ENCODE measurements around the gene RGCC.

RGCC gene

DNA sequence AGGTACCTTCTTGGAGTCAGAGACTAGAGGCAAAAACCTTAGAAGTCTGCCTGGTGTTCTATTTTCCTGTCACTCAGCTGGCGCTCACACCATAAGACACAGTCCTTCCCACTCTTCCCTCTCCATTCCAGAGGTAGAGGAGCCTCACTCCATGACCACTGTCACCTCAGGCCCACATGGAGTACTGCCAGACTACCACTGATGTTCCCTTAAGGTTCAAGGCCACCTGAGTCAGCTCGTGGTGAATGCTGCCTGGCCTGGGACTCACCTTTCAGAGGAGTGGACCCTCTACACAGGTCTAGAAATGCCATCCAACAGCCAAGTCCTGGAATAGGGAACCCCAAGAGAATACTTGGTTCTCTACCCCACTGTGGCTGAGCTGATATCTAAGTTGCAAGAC, 29.9 kb downstream of the RGCC start:
- Mint-ChIP-seq H3K9me3 (peaks cover 34% of the 10 kb centered on the region), H3K27ac (no peak overlapping the region), H3K27me3 (ENCODE audit: low read depth) (no peaks in the 10 kb centered on the region), H3K36me3 (ENCODE audit: low read depth) (peaks cover 8% of the 10 kb centered on the region), H3K4me1 (ENCODE audit: low read depth) (peaks cover 21% of the 10 kb centered on the region), H3K4me3 (no peak overlapping the region)
- DNase-seq (ENCODE audit: low spot score), result no peak

DNA sequence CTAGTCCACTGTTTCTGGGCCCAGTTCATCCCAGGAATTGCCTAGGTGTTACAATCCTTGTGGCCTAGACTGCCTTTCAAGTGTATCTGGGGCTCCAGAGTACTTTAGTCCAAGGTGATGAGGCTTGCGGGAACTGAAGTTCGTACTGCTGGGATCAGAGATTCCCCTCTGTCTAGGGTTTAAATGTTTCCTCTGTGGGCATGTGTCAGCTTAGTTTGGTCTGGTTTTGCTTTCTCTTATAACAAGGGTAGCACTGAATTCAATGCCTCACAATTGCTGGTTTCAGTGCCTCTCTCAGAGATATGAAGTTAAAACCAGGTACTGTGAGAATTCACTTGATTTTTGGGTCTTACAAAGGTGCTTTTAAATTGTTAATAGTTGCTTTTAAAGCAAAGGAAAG, 30.8 kb downstream of the RGCC start:
- Mint-ChIP-seq H3K4me3 (peak overlapping the region; percentile 56), H3K9me3 (peaks cover 27% of the 10 kb centered on the region), H3K27me3 (ENCODE audit: low read depth) (no peaks in the 10 kb centered on the region), H3K27ac (peak overlapping the region; percentile 80), H3K36me3 (ENCODE audit: low read depth) (peaks cover 8% of the 10 kb centered on the region), H3K4me1 (ENCODE audit: low read depth) (peaks cover 30% of the 10 kb centered on the region)
- DNase-seq (ENCODE audit: low spot score), result no peak

- peaks cover 36% of the 10 kb centered on the region for H3K4me1 Mint-ChIP-seq (ENCODE audit: low read depth)
- no peak for DNase-seq (ENCODE audit: low spot score)
- no peaks in the 10 kb centered on the region for H3K27me3 Mint-ChIP-seq (ENCODE audit: low read depth)
- H3K4me3 Mint-ChIP-seq, result no peak overlapping the region
- H3K9me3 Mint-ChIP-seq, result peaks cover 13% of the 10 kb centered on the region
- peak overlapping the region; percentile 82 for H3K27ac Mint-ChIP-seq
- peaks cover 3% of the 10 kb centered on the region for H3K36me3 Mint-ChIP-seq (ENCODE audit: low read depth)
Observed at GRCh38 chr13:41490371-41491015, 33.1 kb downstream of the RGCC start.

DNA sequence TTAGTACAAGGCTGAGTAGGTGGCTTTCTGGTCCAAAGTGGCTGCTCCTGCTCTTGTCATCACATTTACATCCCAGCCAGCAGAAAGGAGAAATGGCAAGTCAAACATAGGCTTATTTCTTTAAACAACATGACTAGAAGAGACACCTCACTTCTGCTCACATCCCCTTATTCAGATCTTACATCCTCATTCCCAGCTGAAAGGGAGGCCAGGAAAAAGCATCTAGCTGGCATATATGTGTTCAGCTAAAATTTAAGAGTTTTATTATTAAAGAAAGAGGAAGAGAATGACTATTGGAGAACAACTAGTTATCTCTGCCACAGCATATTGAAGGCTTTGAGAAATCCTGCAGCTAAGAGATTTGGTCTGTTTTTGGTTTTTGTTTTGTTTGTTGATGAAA, 34.1 kb downstream of the RGCC start:
- Mint-ChIP-seq H3K27ac (peak overlapping the region; percentile 84), H3K4me1 (ENCODE audit: low read depth) (peaks cover 41% of the 10 kb centered on the region), H3K27me3 (ENCODE audit: low read depth) (no peaks in the 10 kb centered on the region), H3K36me3 (ENCODE audit: low read depth) (peaks cover 3% of the 10 kb centered on the region), H3K4me3 (no peak overlapping the region), H3K9me3 (peaks cover 5% of the 10 kb centered on the region)
- no peak for DNase-seq (ENCODE audit: low spot score)

DNA sequence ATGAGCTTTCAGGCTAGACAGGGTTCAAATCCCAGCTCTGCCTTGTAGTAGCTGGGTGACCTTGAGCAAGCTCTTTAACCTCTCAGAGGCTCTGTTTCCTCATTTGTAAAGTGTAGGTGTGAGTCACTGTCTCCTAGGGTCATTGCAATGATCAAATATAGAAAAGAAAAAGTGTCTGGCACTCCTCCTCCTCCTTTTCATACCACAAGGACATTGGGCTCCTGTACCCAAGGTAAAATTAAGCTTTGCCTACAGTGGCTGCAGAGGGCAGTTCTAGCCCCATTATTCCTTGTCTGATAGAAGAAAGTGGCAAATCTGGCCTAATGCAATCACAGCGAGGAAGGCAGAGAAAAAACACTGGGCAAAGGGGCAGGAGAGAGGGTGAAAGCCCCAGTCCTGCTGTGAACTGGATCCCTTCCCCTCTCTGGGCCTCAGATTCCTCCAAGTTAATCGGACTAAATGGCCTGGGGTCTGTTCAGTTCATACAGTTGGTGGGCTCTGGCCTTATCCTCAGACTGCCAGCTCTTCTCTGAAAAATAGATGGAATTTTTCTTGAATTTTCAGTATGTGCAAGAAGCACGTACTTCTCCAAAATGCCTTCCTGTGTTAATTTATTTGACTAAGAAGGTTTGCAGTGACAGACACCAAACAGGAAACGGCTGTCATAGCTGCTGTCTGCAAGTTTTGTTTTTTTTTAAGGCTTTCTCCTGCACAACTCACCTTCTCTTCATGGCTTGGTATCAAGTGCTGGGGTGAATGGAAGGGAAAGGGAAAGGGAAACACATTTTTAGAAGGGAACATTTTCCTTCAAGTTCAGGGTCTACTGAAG, 35.3 kb downstream of the RGCC start:
- peaks cover 46% of the 10 kb centered on the region for H3K4me1 Mint-ChIP-seq (ENCODE audit: low read depth)
- DNase-seq (ENCODE audit: low spot score), result peak; percentile 21
- H3K4me3 Mint-ChIP-seq, result peak overlapping the region; percentile 58
- H3K27ac Mint-ChIP-seq, result peak overlapping the region; percentile 84
- peaks cover 4% of the 10 kb centered on the region for H3K9me3 Mint-ChIP-seq
- H3K36me3 Mint-ChIP-seq (ENCODE audit: low read depth), result peaks cover 3% of the 10 kb centered on the region
- no peaks in the 10 kb centered on the region for H3K27me3 Mint-ChIP-seq (ENCODE audit: low read depth)

GRCh38 chr13:41494202-41494601, 36.9 kb downstream of the RGCC start:
- Mint-ChIP-seq H3K36me3 (ENCODE audit: low read depth) (peaks cover 3% of the 10 kb centered on the region), H3K4me1 (ENCODE audit: low read depth) (peaks cover 43% of the 10 kb centered on the region), H3K27me3 (ENCODE audit: low read depth) (no peaks in the 10 kb centered on the region), H3K27ac (no peak overlapping the region), H3K4me3 (no peak overlapping the region), H3K9me3 (peaks cover 4% of the 10 kb centered on the region)
- no peak for DNase-seq (ENCODE audit: low spot score)

- DNase-seq (ENCODE audit: low spot score), result no peak
- peaks cover 4% of the 10 kb centered on the region for H3K9me3 Mint-ChIP-seq
- peaks cover 49% of the 10 kb centered on the region for H3K4me1 Mint-ChIP-seq (ENCODE audit: low read depth)
- peaks cover 3% of the 10 kb centered on the region for H3K36me3 Mint-ChIP-seq (ENCODE audit: low read depth)
- H3K27me3 Mint-ChIP-seq (ENCODE audit: low read depth), result no peaks in the 10 kb centered on the region
- H3K27ac Mint-ChIP-seq, result no peak overlapping the region
- no peak overlapping the region for H3K4me3 Mint-ChIP-seq
Observed at GRCh38 chr13:41495044-41495443, 37.7 kb downstream of the RGCC start.

- no peaks in the 10 kb centered on the region for H3K27me3 Mint-ChIP-seq (ENCODE audit: low read depth)
- H3K4me3 Mint-ChIP-seq, result no peak overlapping the region
- no peaks in the 10 kb centered on the region for H3K9me3 Mint-ChIP-seq
- H3K4me1 Mint-ChIP-seq (ENCODE audit: low read depth), result peaks cover 58% of the 10 kb centered on the region
- no peaks in the 10 kb centered on the region for H3K36me3 Mint-ChIP-seq (ENCODE audit: low read depth)
- DNase-seq (ENCODE audit: low spot score), result no peak
- no peak overlapping the region for H3K27ac Mint-ChIP-seq
Observed at GRCh38 chr13:41496420-41497234, 39.3 kb downstream of the RGCC start.

DNA sequence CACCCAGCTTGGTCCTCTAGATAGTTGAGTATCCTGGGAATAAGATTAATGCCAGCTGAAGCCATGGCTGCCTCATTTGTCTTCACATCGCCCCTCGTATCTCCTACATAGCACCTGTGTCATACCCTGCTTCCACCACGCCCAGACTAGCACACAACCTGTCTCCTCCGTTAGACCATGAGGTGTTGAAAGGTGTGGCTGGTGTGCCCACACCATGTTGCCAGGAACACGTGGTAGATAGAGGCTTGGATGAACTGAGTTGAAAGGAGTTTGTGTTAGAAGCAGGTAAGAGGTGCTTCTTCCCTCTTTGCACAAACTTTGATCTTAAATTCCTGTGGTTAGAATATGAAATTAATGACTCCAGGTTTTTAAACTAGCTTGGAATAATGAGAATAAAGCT, 40.1 kb downstream of the RGCC start:
- no peak overlapping the region for H3K27ac Mint-ChIP-seq

DNA sequence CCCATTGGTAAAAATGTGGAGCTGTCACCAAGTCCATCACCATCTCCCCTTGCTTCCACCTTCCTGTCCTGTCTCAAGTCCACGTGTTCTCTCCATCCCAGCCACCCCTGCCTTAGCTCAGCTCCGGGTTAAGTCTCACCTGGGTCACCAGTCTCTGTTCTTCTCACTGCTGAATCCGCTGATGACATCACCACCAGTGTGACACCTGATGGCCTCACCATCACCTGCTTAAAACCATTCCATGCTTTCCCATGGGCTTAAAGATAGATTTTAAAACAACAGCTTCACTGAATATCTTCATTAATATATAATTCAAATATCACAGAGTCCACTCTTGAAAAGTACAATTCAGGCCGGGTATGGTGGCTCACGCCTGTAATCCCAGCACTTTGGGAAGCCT, 42.1 kb downstream of the RGCC start:
- no peak for DNase-seq (ENCODE audit: low spot score)
- H3K4me3 Mint-ChIP-seq, result no peak overlapping the region
- peaks cover 6% of the 10 kb centered on the region for H3K36me3 Mint-ChIP-seq (ENCODE audit: low read depth)
- H3K27ac Mint-ChIP-seq, result no peak overlapping the region
- H3K9me3 Mint-ChIP-seq, result peaks cover 10% of the 10 kb centered on the region
- H3K27me3 Mint-ChIP-seq (ENCODE audit: low read depth), result no peaks in the 10 kb centered on the region
- peaks cover 46% of the 10 kb centered on the region for H3K4me1 Mint-ChIP-seq (ENCODE audit: low read depth)

More for the DNA sequence above, 40.1 kb downstream of the RGCC start:
- no peak overlapping the region for H3K4me3 Mint-ChIP-seq
- H3K27me3 Mint-ChIP-seq (ENCODE audit: low read depth), result no peaks in the 10 kb centered on the region
- no peaks in the 10 kb centered on the region for H3K36me3 Mint-ChIP-seq (ENCODE audit: low read depth)
- H3K9me3 Mint-ChIP-seq, result no peaks in the 10 kb centered on the region
- H3K4me1 Mint-ChIP-seq (ENCODE audit: low read depth), result peaks cover 53% of the 10 kb centered on the region
- DNase-seq (ENCODE audit: low spot score), result no peak

DNA sequence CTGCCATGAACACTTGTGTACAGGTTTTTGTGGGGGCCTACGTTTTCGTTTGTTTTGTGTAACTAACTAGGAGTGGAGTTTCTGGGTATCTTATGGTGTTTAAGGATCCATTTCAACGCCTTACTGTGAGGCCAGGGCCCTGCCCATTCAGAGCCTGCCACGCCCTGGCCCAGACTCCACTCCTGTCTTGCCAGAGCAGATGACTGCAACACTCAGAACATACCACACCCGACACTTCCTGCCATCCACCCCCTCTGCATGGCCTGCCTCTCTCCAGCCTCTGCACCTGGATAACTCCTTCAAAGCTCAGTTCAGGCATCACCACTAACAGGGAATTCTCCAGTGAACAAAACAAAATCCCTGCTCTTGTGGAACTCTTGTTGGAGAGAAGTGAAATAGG, 43.2 kb downstream of the RGCC start:
- Mint-ChIP-seq H3K4me1 (ENCODE audit: low read depth) (peaks cover 45% of the 10 kb centered on the region), H3K27ac (peak overlapping the region; percentile 82), H3K36me3 (ENCODE audit: low read depth) (peaks cover 7% of the 10 kb centered on the region), H3K27me3 (ENCODE audit: low read depth) (no peaks in the 10 kb centered on the region), H3K9me3 (peaks cover 19% of the 10 kb centered on the region), H3K4me3 (peak overlapping the region; percentile 48)
- DNase-seq (ENCODE audit: low spot score), result no peak

GRCh38 chr13:41501281-41501680, 43.9 kb downstream of the RGCC start:
- Mint-ChIP-seq H3K4me3 (no peak overlapping the region), H3K9me3 (peaks cover 19% of the 10 kb centered on the region), H3K4me1 (ENCODE audit: low read depth) (peaks cover 42% of the 10 kb centered on the region), H3K27ac (no peak overlapping the region), H3K27me3 (ENCODE audit: low read depth) (no peaks in the 10 kb centered on the region), H3K36me3 (ENCODE audit: low read depth) (peaks cover 7% of the 10 kb centered on the region)
- no peak for DNase-seq (ENCODE audit: low spot score)

- no peak overlapping the region for H3K27ac Mint-ChIP-seq
Observed at GRCh38 chr13:41502031-41502430, 44.7 kb downstream of the RGCC start.

GRCh38 chr13:41502673-41503072, 45.3 kb downstream of the RGCC start:
- H3K4me3 Mint-ChIP-seq, result no peak overlapping the region

More at GRCh38 chr13:41502031-41502430, 44.7 kb downstream of the RGCC start:
- Mint-ChIP-seq H3K4me3 (no peak overlapping the region), H3K36me3 (ENCODE audit: low read depth) (peaks cover 7% of the 10 kb centered on the region), H3K9me3 (peaks cover 19% of the 10 kb centered on the region), H3K27me3 (ENCODE audit: low read depth) (no peaks in the 10 kb centered on the region), H3K4me1 (ENCODE audit: low read depth) (peaks cover 39% of the 10 kb centered on the region)
- no peak for DNase-seq (ENCODE audit: low spot score)

More at GRCh38 chr13:41502673-41503072, 45.3 kb downstream of the RGCC start:
- Mint-ChIP-seq H3K9me3 (peaks cover 19% of the 10 kb centered on the region), H3K36me3 (ENCODE audit: low read depth) (peaks cover 7% of the 10 kb centered on the region), H3K4me1 (ENCODE audit: low read depth) (peaks cover 34% of the 10 kb centered on the region), H3K27me3 (ENCODE audit: low read depth) (no peaks in the 10 kb centered on the region), H3K27ac (no peak overlapping the region)
- no peak for DNase-seq (ENCODE audit: low spot score)
